GM18517 (cell line): Measurements from ENCODE around the gene PIM2.
A peak's percentile ranks its signal among the peaks of the same experiment; 100 is the strongest.

Source experiments
- ATAC-seq: cut with Tn5 transposase; IDR thresholded peaks from one replicate; pipeline ENCODE4 v1.9.1; 2021; ENCODE audit warnings: mild to moderate bottlenecking, moderate library complexity; ENCODE audit not compliant: unreplicated experiment

PIM2 gene

GRCh38 chrX:48936429-48937053 is 17.7 kb upstream of the PIM2 start:
- no peak for ATAC-seq

- ATAC-seq = no peak
Measured at GRCh38 chrX:48935301-48935670, 16.5 kb upstream of the PIM2 start.

- no peak for ATAC-seq
Measured at GRCh38 chrX:48934581-48935300, 15.9 kb upstream of the PIM2 start.

GRCh38 chrX:48933757-48934156 is 14.9 kb upstream of the PIM2 start:
- ATAC-seq = peak; percentile 38

GRCh38 chrX:48927736-48928382 is 9.0 kb upstream of the PIM2 start:
- no peak for ATAC-seq

GRCh38 chrX:48927123-48927522 is 8.3 kb upstream of the PIM2 start:
- ATAC-seq = no peak

- ATAC-seq = no peak
Measured at GRCh38 chrX:48924270-48924669, 5.4 kb upstream of the PIM2 start.

- no peak for ATAC-seq
Measured at GRCh38 chrX:48923771-48924170, 4.9 kb upstream of the PIM2 start.

GRCh38 chrX:48920718-48921104 is 1.9 kb upstream of the PIM2 start:
- ATAC-seq = no peak

- no peak for ATAC-seq
Measured at GRCh38 chrX:48919947-48920717, 1.3 kb upstream of the PIM2 start.

- ATAC-seq = no peak
Measured at GRCh38 chrX:48919360-48919841, 577 bp upstream of the PIM2 start.

GRCh38 chrX:48918301-48918642 is 552 bp downstream of the PIM2 start:
- ATAC-seq = no peak

- peak; percentile 44 for ATAC-seq
Measured at GRCh38 chrX:48917139-48918001, 1.5 kb downstream of the PIM2 start.

GRCh38 chrX:48914593-48915493 is 4.0 kb downstream of the PIM2 start:
- no peak for ATAC-seq

GRCh38 chrX:48913605-48914366 is 5.0 kb downstream of the PIM2 start:
- ATAC-seq = no peak

GRCh38 chrX:48911412-48912182 is 7.2 kb downstream of the PIM2 start, which contains the start of gene SLC35A2:
SLC35A2 (minus strand) TSS chrX:48911646; CDS start chrX:48911636, 10 bp downstream.
- peak; percentile 54 for ATAC-seq

- ATAC-seq = no peak
Measured at GRCh38 chrX:48910926-48911411, 7.9 kb downstream of the PIM2 start.
